B cell (primary cell): ENCODE measurements around the gene CSNK2B. TPM values are rescaled to one million over a fixed set of nuclear protein-coding genes. Genes with fewer than 3 reads are reported as not detected.

Experiments
- ATAC-seq: fragments of 200-7000 bp; cut with Tn5 transposase; one replicate; pipeline ENCODE4 v1.10.0; 2021; ENCODE audit warnings: low read depth, mild to moderate bottlenecking, moderate number of reproducible peaks, moderate library complexity
- CTCF ChIA-PET: fragments of 350-600 bp; sonication (Branson Sonifier 250); formaldehyde crosslinking; loops from one replicate; lab custom pipeline; 2021; ENCODE audit warnings: antibody characterized with exemption, inconsistent platforms; lab: Charles Lee
- POLR2A ChIA-PET: fragments of 350-600 bp; sonication (Branson Sonifier 250); formaldehyde crosslinking; loops from one replicate; lab custom pipeline; 2021; ENCODE audit warnings: antibody characterized with exemption; lab: Charles Lee
- DNase-seq: peaks from one replicate; pipeline ENCODE4 v3.0.0; 2013
- H2AFZ ChIP-seq: 2 replicates; pipeline ENCODE4 v1.6.1; 2012; ENCODE audit warnings: mild to moderate bottlenecking, low read depth, low read length; ENCODE audit not compliant: insufficient read depth, poor library complexity, severe bottlenecking
- H3K27ac ChIP-seq, 2 donors: 1 replicate in 1 of 2; 2 replicates in 1 of 2; pipeline ENCODE4 v1.5.1; 2012 to 2013; ENCODE audit warnings: low read length in 2 of 2, mild to moderate bottlenecking in 2 of 2, moderate library complexity in 1 of 2
- H3K27me3 ChIP-seq, 4 experiments: fragments of 200-600 bp in 1 of 4; sonication (generic) in 1 of 4; replicated peaks in 1 of 4; 1 replicate in 2 of 4; 2 replicates in 2 of 4; pipeline versions ENCODE4 v1.6.1 to v1.7.0; 2013 to 2016; ENCODE audit warnings: low read length in 3 of 4, mild to moderate bottlenecking in 2 of 4, mixed read lengths in 1 of 4, moderate library complexity in 1 of 4; ENCODE audit not compliant: insufficient read depth in 4 of 4, control insufficient read depth in 3 of 4; ENCODE audit errors: control extremely low read depth in 1 of 4
- H3K36me3 ChIP-seq, 2 experiments: replicated peaks in 1 of 2; 1 replicate in 1 of 2; 2 replicates in 1 of 2; pipeline versions ENCODE4 v1.6.1 to v1.7.1; 2013; ENCODE audit warnings: low read length in 1 of 2; ENCODE audit not compliant: insufficient read depth in 2 of 2, control insufficient read depth in 1 of 2; ENCODE audit errors: control extremely low read depth in 1 of 2, extremely low read depth in 1 of 2
- H3K4me1 ChIP-seq, 2 donors: fragments of 200-600 bp in 1 of 2; sonication (generic) in 1 of 2; 1 replicate in 1 of 2; 2 replicates in 1 of 2; pipeline versions ENCODE4 v1.5.1 to v1.6.1; 2013 to 2017; ENCODE audit warnings: low read length in 2 of 2; ENCODE audit not compliant: control insufficient read depth in 2 of 2, insufficient read depth in 2 of 2
- H3K4me2 ChIP-seq: replicated peaks from 2 replicates; pipeline ENCODE3; 2012; ENCODE audit warnings: mild to moderate bottlenecking, low read depth, low read length; ENCODE audit not compliant: poor library complexity, severe bottlenecking
- H3K4me3 ChIP-seq, 5 experiments: fragments of 200-600 bp in 1 of 5; sonication (generic) in 1 of 5; 1 replicate in 3 of 5; 2 replicates in 2 of 5; pipeline versions ENCODE4 v1.5.1 to v1.7.0; 2011 to 2016; ENCODE audit warnings: low read length in 4 of 5, mild to moderate bottlenecking in 4 of 5, low read depth in 2 of 5, control low read depth in 1 of 5, moderate library complexity in 1 of 5; ENCODE audit not compliant: insufficient read depth in 1 of 5; ENCODE audit errors: control extremely low read depth in 1 of 5, extremely low read depth in 1 of 5
- H3K79me2 ChIP-seq: fragments of 200-600 bp; sonication (generic); one replicate; pipeline ENCODE4 v1.6.0; 2016; ENCODE audit warnings: low read length; ENCODE audit not compliant: control insufficient read depth, insufficient read depth
- H3K9ac ChIP-seq: fragments of 200-600 bp; sonication (generic); 2 replicates; pipeline ENCODE4 v1.6.1; 2017; ENCODE audit warnings: mild to moderate bottlenecking, low read length, moderate library complexity
- H3K9me3 ChIP-seq, 3 donors: one replicate each; pipeline versions ENCODE4 v1.6.1 to v1.7.1; 2013; ENCODE audit warnings: low read length in 2 of 3; ENCODE audit not compliant: control insufficient read depth in 2 of 3, insufficient read depth in 1 of 3; ENCODE audit errors: control extremely low read depth in 1 of 3
- H4K20me1 ChIP-seq: 2 replicates; pipeline ENCODE4 v1.6.0; 2012; ENCODE audit warnings: mild to moderate bottlenecking, low read length; ENCODE audit not compliant: insufficient read depth, control insufficient read depth, poor library complexity, severe bottlenecking
- H3K27ac Mint-ChIP-seq: one replicate; pipeline ENCODE4 v1.8.0; 2021; ENCODE audit warnings: mixed read lengths
- H3K27me3 Mint-ChIP-seq: one replicate; pipeline ENCODE4 v1.8.0; 2021; ENCODE audit warnings: mixed read lengths
- H3K4me1 Mint-ChIP-seq: one replicate; pipeline ENCODE4 v1.8.0; 2021; ENCODE audit warnings: mixed read lengths
- H3K4me3 Mint-ChIP-seq: one replicate; pipeline ENCODE4 v1.8.0; 2021; ENCODE audit warnings: mixed read lengths
- H3K9me3 Mint-ChIP-seq: one replicate; pipeline ENCODE4 v1.8.0; 2022; ENCODE audit warnings: mixed read lengths; ENCODE audit not compliant: insufficient read depth
- EZH2 ChIP-seq: IDR thresholded peaks from 2 replicates; pipeline ENCODE4 v1.6.1; 2012; ENCODE audit warnings: borderline replicate concordance, low read depth, mild to moderate bottlenecking, moderate library complexity, low read length; ENCODE audit not compliant: insufficient read depth, poor library complexity, severe bottlenecking
- WGBS: methylation state at CpG from one replicate; pipeline ENCODE4 v1.1.5; 2013; ENCODE audit warnings: missing lambda C conversion rate; ENCODE audit not compliant: insufficient coverage; 5-methylcytosine and 5-hydroxymethylcytosine counted together
- intact Hi-C: fragments of 100-400 bp; cut with micrococcal nuclease; formaldehyde crosslinking; loops from one replicate; pipeline ENCODE4 v1.10.0; 2022
- polyA plus RNA-seq: library from polyadenylated mRNA; depleted of rRNA; stranded (reverse); fragments of >200 nt; gene quantifications from 2 replicates; pipeline ENCODE4 v1.2.3, GENCODE V29; 2012
- total RNA-seq, 2 donors: library from RNA; stranded (reverse); fragments of 120-200 nt in 1 of 2; gene quantifications; 1 replicate in 1 of 2; 2 replicates in 1 of 2; pipeline versions ENCODE4 v1.2.3 to v1.2.4, GENCODE V29; 2013 to 2022
- TF ChIP-seq, protein P1 (sequence below): fragments of 200-600 bp; IDR thresholded peaks from one replicate; pipeline ENCODE4 v1.8.0; 2022; ENCODE audit warnings: antibody characterized with exemption, mild to moderate bottlenecking

The CSNK2B gene
- total and polyA plus RNA-seq, 2 donors (not counting 1 experiment from before 2014, with no cell fraction given), result 142 to 146 TPM

DNA sequence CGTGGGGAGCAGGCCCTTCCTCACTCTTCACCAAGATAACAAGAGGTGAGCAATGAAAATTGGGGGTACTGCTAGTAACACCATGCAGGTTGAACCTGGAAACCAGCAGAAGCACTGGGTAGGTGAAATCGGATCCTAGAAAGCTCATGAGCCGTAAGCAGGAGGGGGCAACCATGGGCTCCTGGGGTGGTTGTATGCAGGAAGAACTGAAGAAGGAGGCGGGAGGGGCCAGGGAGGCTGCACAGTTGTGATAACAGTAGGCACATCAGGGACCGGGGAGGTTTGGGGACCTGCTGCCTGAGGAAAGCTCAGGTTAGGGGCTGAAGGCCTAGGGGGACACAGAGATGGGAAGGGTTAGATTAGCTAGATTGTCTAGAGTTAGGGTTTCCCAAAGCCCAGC lies 20.6 kb downstream of the CSNK2B start:
- intact Hi-C loops, result no loop called here
- H3K79me2 ChIP-seq, result no peaks in the 10 kb centered on the region
- 92% methylated on average over 4 of the region's 5 CpGs for WGBS
- H3K4me1 ChIP-seq, result peaks cover 17 to 34% of the 10 kb centered on the region in 2 donors
- Mint-ChIP-seq H3K27ac (no peak overlapping the region), H3K27me3 (no peaks in the 10 kb centered on the region), H3K4me1 (peaks cover 28% of the 10 kb centered on the region), H3K4me3 (no peak overlapping the region), H3K9me3 (no peaks in the 10 kb centered on the region)
- H3K9ac ChIP-seq, result no peak overlapping the region
- no peak overlapping the region for H3K27ac ChIP-seq
- H3K4me3 ChIP-seq, result no peak overlapping the region
- TF ChIP-seq, protein P1, sequence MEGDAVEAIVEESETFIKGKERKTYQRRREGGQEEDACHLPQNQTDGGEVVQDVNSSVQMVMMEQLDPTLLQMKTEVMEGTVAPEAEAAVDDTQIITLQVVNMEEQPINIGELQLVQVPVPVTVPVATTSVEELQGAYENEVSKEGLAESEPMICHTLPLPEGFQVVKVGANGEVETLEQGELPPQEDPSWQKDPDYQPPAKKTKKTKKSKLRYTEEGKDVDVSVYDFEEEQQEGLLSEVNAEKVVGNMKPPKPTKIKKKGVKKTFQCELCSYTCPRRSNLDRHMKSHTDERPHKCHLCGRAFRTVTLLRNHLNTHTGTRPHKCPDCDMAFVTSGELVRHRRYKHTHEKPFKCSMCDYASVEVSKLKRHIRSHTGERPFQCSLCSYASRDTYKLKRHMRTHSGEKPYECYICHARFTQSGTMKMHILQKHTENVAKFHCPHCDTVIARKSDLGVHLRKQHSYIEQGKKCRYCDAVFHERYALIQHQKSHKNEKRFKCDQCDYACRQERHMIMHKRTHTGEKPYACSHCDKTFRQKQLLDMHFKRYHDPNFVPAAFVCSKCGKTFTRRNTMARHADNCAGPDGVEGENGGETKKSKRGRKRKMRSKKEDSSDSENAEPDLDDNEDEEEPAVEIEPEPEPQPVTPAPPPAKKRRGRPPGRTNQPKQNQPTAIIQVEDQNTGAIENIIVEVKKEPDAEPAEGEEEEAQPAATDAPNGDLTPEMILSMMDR, result no peak
- no peak for TF ChIP-seq EZH2
- no peak for ATAC-seq
- no peaks in the 10 kb centered on the region for H3K9me3 ChIP-seq
- ChIA-PET CTCF (interaction anchor here (1.3 to 1.4 kb wide), 2 partner anchors 135 to 144 kb away, joined by 4 to 6 read pairs; no protein-coding TSS in a partner anchor), POLR2A (no interaction called here)
- H3K36me3 ChIP-seq, result peaks cover 0 to 57% of the 10 kb centered on the region in 2 experiments
- no peak overlapping the region for H3K4me2 ChIP-seq
- DNase-seq, result no peak
- no peaks in the 10 kb centered on the region for H4K20me1 ChIP-seq
- no peaks in the 10 kb centered on the region for H3K27me3 ChIP-seq
- H2AFZ ChIP-seq, result no peak overlapping the region

DNA sequence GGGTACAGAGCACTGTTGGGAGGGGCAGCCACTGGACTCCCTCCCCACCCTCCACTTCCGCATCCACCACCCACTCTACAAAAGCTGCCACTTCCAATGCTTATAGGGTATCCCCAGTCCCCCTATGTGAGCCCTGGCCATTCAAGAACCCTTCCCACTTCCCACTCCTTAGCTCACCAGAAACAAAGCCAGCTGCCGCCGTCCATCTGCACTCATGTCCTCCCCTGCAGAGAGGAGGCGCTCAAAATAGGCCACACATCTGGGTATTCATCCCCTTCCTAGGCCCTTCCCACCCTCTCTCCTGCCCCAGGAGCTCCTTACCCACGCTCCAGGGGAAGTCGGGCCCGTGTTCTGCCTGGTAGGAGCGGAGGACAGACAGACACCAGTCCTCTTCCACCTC lies 21.4 kb downstream of the CSNK2B start:
- Mint-ChIP-seq H3K9me3 (no peaks in the 10 kb centered on the region), H3K4me1 (peaks cover 21% of the 10 kb centered on the region), H3K27me3 (no peaks in the 10 kb centered on the region), H3K4me3 (no peak overlapping the region), H3K27ac (no peak overlapping the region)
- Histone ChIP-seq H3K4me3 (no peak overlapping the region), H3K4me2 (no peak overlapping the region), H3K4me1 (peaks cover 14 to 27% of the 10 kb centered on the region in 2 donors), H3K9ac (no peak overlapping the region), H3K27ac (no peak overlapping the region), H3K36me3 (peaks cover 0 to 63% of the 10 kb centered on the region in 2 experiments), H2AFZ (no peak overlapping the region), H3K9me3 (no peaks in the 10 kb centered on the region), H3K79me2 (no peaks in the 10 kb centered on the region), H3K27me3 (no peaks in the 10 kb centered on the region), H4K20me1 (no peaks in the 10 kb centered on the region)
- DNase-seq, result no peak
- no peak for ATAC-seq
- CTCF ChIA-PET, result interaction anchor here (0.6 to 1.4 kb wide), 3 partner anchors 8 to 143 kb away, joined by 3 to 6 read pairs (median 4); no protein-coding TSS in a partner anchor
- TF ChIP-seq, protein P1, result no peak
- no peak for TF ChIP-seq EZH2
- 97% methylated on average over 6 of the region's 8 CpGs for WGBS
- intact Hi-C loops, result no loop called here
- POLR2A ChIA-PET, result interaction anchor here (0.6 kb wide), 1 partner anchor 12 kb away, joined by 4 read pairs; no protein-coding TSS in a partner anchor
